GM21360 (cell line): ENCODE data around the gene ATP1A3.

Source experiments
- ATAC-seq: cut with Tn5 transposase; IDR thresholded peaks from one replicate; pipeline ENCODE4 v1.9.1; 2021; ENCODE audit warnings: mild to moderate bottlenecking, moderate library complexity; ENCODE audit not compliant: unreplicated experiment

Gene ATP1A3

DNA sequence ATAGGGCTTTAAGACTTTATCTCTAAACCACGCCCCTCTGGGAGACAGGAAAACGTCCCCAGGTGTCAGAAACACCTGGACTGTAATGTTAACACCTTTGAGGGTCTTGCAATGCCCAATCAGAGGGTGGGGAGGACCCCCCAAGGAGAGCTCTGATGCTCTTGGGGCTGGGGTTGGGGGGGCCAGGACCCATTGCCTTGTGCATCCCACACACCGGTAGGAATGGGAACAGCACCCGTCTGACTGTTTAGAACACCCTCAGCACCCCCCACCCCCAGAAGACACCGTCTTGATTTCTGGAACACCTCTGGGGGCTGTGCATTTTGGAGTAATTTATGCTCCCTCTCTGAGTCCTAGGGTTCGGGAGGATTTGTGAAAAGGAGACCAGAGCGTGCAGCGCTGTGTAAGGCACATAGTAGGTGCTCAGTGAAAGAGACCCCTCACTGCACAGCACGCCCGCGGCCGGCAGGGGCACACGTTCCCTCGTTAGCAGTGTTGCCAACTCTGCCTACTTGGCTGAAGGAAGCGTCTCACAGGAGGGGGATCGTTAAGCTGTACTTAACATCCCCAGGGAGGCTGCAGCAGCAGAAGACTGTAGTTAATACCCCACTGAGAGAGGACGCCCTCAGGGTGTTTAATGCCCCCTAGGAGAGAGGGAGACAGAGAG lies 63.0 kb downstream of the ATP1A3 start:
- ATAC-seq: no peak

DNA sequence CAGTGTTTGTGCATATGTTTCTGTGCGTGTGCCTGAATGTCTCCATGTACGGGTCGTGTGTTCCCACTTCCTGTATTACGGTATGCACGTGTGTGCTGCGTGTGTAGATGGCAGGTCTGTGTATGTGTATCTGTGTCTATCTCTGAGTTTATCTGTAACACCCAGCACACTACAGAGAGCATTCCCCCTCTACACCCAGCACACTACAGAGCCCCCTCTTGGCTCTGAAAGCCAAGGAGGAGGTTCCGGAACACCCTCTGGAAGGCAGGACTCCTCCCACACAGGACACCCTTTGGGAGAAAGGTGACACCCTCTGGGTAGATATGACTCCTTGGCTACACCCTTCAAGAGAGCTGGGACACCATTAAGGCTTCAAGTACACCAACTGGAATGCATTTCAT lies 63.7 kb downstream of the ATP1A3 start:
- no peak for ATAC-seq

- no peak for ATAC-seq
These were observed 64.4 kb downstream of the ATP1A3 start for GRCh38 chr19:41929536-41930071.

- ATAC-seq: no peak
These were observed 65.1 kb downstream of the ATP1A3 start for GRCh38 chr19:41928754-41929535.

DNA sequence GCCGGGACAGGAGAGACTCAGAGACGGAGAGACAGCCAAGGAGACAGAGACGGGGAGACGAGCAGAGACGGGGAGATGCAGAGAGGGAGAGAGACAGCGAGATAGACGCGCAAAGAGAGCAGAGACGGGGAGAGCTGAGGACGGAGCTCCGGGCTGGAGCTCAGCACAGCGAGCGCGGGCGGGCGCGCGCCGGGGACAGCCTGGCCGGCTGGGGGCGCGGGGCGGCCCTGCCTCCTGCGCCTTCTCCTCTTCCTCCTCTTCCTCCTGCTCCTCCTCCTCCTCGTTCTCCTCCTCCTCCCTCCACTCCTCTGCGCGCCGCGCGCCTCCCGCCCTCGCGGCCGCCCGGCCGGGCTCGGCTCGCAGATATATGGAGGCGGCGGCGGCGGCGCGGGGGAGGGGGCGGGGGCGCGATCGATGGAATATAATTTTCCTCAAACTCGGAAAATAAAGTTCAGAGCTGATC lies 65.8 kb downstream of the ATP1A3 start, which contains the start of gene ERFL:
Gene ERFL (minus strand): TSS at position 229 of the 463 bp plus-strand sequence. CDS start 15,530 bp downstream, outside the sequence.
- ATAC-seq: no peak

DNA sequence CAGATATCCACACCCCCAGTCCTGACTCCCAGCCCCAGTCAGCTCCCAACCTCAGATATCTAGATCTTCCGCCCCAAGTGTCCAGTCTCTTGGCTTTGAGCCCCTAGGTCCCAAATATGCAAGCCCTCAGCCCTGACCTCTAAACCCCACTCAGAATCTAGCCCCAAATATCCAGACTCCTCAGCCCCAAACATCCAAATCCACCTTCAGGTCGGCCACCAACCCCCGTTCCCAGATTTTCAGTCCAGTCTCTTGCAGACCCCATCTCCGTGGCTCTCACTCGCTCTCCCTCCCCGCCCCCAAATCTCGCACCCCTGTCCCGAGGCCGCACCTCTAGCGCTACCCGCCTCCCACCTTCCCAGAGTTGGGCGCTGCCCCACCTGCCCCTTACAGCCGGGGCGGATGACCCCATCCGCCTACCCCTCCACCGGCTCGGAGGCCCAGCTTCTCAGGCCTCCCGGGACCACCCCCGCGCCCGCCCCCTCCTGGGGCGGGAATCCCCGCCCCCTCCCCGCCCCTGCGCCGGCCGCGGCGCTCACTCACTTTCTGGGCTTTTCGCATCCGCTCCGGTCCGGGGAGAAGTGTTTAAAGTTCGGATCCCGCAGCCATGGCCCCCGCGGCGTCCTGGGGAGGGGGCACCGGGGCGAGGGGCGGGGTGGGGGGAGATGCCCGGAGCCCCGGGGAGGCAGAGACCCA lies 66.4 kb downstream of the ATP1A3 start:
- no peak for ATAC-seq

DNA sequence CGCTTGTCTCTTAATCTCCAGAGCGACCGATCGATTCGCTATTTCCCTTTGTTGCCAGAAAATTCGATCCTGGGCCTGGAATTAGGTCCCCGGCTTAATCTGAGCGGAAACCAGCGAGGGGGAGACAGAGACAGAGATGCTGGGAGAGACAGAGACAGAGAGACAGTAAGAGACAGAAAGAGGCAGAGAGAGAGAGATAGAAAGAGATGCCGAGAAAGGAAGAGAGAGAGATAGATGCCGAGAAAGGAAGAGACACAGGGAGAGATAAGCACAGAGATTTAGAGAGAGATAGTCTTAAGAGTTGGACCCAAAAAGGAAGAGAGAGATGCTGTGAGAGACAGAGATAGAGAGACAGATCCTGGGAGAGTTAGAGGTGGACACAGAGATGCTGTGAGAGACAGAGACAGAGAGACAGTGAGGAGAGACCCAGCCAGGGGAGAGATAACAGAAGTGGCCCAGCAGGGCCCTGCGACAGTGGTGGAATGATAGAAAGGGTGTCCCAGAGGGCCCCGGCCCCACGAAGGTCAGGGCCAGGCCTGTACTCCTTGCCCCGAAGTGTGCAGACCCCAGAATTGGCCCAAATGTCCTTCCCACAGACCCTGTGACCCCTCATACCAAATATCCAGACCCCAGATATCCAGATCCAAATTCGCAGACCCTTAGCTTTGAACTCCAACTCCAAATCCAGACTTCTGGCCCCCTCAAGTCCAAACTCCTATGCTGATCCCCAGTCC lies 67.1 kb downstream of the ATP1A3 start:
- ATAC-seq: no peak

DNA sequence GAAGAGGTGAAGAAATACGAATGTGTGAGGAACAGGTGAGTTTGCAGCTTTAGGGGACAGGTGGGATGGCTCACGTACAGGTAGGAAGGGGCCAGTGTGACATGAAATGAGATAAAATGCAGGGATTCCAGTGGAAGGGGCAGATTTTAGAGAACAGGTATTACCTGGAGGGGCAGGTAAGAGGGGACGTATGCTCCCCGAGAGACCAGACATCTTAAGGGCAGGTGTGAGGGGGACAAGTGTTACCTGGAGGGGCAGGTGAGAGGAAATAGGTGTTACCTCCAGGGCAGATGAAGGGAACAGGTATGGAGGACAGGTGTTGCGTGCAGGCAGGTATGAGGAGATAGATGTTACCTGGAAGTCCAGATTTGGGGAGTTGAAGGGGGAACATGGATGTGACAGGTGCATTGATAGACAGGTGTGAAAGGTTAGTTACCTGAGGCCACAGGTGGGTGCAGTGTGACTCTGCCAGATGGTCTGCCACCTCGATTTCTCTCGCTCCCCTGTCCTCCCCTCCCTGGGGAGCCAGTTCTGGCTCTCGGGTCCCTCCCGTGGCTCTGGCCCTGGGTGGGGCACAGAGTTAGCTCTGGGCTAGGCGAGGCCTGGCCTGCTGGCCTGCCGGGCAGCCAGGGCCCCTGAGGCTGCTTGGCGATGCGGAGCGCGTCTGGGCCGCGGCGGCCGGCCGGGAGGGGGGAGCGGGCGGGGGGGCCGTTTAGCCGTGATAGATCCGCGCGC lies 67.8 kb downstream of the ATP1A3 start:
- ATAC-seq: no peak

GRCh38 chr19:41925208-41926003 lies 68.6 kb downstream of the ATP1A3 start:
- no peak for ATAC-seq

DNA sequence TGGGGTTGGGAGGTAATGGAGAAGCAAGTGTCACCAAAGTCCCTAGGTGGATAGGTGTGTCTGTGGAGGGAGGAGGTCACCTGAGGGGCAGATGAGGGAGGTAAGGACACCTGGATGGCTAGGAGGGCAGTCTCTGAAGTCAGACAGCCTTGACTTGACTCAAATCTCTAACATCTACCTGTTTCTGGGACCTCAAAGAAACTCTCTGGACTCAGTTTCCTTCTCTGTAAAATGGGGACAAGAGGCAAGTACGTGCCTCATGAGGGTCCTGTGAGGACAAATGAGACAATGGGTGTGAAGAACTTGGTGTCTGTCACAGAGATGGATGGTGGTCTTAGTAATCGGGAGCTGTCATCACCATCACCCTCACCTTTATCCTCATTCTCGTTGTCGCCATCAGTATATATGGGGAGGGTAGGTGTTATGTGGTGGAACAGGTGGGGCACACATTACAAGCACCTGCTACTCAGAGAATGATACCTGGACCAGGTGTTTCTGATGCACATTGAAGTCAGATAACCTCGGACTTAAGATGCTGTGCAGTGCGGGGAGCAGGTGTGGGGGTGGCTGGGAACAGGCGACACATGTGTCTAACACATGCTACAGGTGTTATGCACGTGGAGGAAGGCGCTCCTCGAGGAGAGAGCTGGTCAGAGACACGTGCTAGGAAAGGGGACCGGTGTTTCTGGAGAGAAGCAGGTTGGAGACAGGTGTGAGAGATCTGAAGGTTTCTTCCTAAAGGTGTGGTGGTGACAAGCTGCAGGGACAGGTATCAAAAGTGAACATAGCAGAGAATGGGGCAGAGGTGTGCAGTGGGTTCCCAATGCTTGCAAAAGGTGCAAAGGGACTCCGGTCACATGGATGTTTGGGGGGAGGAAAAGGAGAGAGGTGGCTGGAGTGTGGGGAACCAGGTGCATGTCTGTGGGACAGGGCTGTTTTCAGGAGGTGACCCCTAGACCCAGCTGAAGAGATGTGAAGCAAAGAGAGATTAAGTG lies 69.6 kb downstream of the ATP1A3 start:
- ATAC-seq: no peak

- ATAC-seq: no peak
These were observed 70.8 kb downstream of the ATP1A3 start for GRCh38 chr19:41923045-41923788.

GRCh38 chr19:41922585-41922984 lies 71.4 kb downstream of the ATP1A3 start:
- no peak for ATAC-seq

- no peak for ATAC-seq
These were observed 72.2 kb downstream of the ATP1A3 start for GRCh38 chr19:41921577-41922576.

DNA sequence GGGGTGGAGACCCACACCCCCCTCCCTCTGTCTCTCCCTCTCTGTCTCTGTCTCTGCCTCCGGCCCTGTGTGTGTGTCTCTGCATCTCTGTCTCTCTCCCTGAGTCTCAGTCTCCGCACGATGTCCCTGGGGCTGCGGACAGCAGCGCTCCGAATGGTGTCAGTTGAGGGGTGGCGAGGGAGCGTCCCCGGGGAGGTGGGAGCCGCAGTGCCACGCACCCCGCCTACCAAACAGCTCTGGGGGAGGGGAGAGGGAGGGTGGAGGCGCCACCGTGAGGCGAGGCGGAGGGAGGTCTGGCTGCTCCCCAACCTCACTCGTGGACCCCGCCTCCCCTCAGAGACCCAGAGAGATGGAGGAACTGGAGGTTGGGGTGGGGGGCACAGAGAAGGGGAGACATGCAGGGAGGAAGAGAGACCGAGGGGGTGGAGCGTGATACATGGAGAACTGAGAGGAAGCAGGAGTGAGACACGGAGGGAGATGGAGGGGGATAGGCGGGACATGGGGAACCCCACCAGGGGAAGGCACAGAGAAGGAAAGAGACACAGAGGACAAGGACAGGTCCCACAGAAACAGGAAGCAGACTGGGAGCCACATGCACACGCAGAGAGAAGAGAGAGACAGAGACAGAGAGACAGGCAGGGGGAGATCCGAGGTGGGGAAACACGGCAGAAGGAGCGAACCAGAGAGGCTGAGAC lies 73.0 kb downstream of the ATP1A3 start:
- no peak for ATAC-seq

- ATAC-seq: no peak
These were observed 73.9 kb downstream of the ATP1A3 start for GRCh38 chr19:41919948-41920712.
